DLD1 (cell line): Measurements from ENCODE around the gene POGLUT2.

Source experiments
- in situ Hi-C: cut with HindIII; loops from 2 replicates; pipeline ENCODE4 v1.10.0; 2017; ENCODE audit warnings: low sequenced_read_pairs

The POGLUT2 gene

DNA sequence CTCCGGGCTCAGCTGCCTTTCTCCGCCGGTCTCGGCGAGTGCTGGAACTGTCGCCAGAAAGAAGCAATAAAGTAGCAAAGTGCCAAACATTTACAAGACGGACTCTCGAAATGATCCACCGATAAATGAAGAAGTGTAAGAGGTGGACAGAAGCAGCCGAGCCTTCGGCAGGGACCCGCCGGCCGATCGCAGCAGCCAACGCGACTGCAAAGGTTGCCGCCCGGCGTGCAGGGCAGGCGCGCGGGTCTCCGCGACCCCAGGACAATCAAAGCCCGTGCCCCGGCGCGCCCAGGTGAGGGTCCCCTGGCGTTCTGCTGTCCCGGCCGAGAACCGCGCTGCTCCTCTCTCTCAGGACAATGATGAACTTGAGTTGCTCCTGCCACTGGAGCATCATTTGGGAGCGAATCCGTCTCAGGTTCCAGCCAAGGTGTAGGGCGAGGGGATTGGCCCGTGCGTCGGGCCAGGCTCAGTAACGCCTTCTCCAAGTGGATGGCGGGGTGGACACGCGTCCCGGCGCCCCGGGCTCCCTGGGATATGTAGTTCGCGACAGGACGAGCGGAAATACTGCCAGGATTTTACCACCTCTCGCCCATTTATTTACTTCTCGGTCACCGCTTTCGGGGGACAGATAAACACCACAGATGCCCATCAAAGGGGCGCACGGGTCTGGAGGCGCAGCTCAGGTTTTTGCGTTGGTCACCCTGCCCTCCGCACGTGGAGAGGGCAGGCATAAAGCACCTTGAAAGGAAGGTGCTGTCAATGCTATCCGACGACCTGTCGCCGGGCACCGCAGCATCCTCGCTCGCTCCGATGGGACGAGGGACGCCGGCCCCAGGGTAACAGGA, at the start of gene POGLUT2, which contains the start of gene BIVM:
Gene POGLUT2 (minus strand): TSS at position 396 of the 845 bp plus-strand sequence. CDS start 306 bp downstream, at position 90.
Gene BIVM (plus strand): TSS at position 539 of the 845 bp plus-strand sequence. CDS start 8,149 bp downstream, outside the sequence.
- in situ Hi-C loops: no loop called here

- in situ Hi-C loops: no loop called here
These were observed 48.8 kb upstream of the POGLUT2 start for GRCh38 chr13:102847272-102848234.

- in situ Hi-C loops: no loop called here
These were observed 47.7 kb upstream of the POGLUT2 start for GRCh38 chr13:102846261-102847015.

DNA sequence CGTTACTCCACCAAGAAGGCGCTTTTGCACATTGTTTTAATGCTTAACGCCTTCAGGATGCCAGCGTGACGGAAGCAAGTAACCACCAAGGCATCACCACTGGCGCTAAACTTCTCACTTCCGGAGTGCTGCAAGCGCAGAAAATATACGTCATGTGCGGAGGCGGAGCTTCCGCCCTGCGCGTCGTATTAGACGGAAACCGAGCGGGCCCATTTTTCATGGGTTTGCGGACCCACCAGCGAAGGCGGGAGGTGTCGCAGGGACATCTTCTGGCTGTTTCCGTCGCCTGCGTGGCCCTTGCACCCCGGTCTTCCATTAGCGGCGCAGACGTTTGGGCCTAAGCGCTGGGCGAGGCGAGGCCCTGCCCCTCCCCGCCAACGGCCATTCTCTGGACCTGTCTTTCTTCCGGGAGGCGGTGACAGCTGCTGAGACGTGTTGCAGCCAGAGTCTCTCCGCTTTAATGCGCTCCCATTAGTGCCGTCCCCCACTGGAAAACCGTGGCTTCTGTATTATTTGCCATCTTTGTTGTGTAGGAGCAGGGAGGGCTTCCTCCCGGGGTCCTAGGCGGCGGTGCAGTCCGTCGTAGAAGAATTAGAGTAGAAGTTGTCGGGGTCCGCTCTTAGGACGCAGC, 47.0 kb upstream of the POGLUT2 start, which contains the start of gene ERCC5:
Gene ERCC5 (plus strand): TSS at position 403 of the 631 bp plus-strand sequence. CDS start 235 bp downstream, outside the sequence.
- in situ Hi-C loops: no loop called here

DNA sequence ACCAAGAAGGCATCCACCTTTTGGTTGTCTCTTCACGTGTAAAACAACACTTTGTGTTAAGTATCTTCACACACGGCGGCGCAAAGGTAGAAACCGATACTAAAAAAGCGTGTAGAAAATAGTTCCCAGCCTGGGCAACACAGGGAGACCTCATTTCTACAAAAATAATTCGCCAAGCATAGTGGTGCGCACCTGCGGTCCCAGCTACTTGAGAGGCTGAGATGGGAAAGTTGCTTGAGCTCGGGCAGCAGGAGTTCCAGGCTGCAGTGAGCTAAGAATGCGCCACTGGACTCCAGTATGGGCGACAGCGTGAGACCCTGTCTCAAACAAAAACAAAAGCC, 46.5 kb upstream of the POGLUT2 start:
- in situ Hi-C loops: no loop called here

DNA sequence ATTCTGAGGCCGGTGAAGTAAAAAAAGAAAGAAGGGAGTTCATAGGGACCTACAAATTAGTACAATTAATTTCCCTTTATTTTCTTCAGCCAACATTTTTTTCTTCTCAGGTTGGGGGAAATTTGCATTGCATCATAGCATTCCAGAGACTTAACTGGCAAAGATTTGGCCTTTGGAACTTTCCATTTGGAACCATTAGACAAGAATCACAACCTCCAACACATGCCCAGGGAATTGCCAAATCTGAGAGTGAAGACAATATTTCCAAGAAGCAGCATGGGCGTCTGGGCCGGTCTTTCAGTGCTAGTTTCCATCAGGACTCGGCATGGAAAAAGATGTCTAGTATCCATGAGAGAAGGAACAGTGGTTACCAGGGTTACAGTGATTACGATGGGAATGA, 40.7 kb upstream of the POGLUT2 start:
- in situ Hi-C loops: no loop called here

GRCh38 chr13:102838982-102839381, 40.2 kb upstream of the POGLUT2 start:
- in situ Hi-C loops: no loop called here

DNA sequence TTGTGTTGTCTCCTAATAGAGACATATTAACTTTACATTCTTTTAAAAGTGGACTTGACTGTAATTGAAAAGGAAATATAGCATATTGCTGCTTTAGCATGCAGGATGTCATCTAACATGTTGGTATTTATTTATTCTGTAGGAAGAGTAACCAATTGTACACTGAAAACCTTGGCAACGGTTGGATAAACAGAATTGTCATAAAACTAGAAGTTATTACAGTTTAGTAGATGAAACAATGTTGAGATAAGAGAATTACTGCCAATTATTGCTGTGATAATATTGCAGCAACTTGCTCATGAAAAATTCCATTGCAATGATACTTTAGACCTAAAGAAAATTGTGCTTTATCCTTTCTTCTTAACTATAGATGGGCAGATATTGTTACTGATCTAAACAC, 39.5 kb upstream of the POGLUT2 start:
- in situ Hi-C loops: no loop called here

- in situ Hi-C loops: no loop called here
These were observed 37.7 kb upstream of the POGLUT2 start for GRCh38 chr13:102836471-102836870.

DNA sequence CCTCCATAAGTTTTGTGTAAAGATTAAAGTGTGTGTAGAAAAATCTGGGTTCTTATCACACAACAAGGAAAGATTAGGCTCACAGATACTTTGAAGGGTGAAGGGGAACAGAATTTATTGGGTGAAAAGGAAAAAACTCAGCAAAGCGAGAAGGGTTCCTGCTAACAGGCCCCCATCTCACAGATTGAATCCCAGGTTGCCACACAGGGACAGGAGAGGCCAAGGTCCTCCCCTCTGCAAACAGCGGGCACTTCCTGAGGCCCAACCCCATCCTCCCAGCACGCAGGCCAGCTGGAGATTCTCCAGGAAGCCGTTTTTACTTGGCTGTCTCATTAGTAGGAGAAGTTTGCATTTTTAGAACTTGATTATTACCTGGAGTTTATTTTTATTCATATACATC, 31.9 kb upstream of the POGLUT2 start:
- in situ Hi-C loops: no loop called here

- in situ Hi-C loops: no loop called here
These were observed 27.3 kb upstream of the POGLUT2 start for GRCh38 chr13:102825921-102826706.

- in situ Hi-C loops: no loop called here
These were observed 26.6 kb upstream of the POGLUT2 start for GRCh38 chr13:102825400-102825799.

- in situ Hi-C loops: no loop called here
These were observed 19.1 kb upstream of the POGLUT2 start for GRCh38 chr13:102817907-102818306.

GRCh38 chr13:102817241-102817640, 18.5 kb upstream of the POGLUT2 start:
- in situ Hi-C loops: no loop called here

DNA sequence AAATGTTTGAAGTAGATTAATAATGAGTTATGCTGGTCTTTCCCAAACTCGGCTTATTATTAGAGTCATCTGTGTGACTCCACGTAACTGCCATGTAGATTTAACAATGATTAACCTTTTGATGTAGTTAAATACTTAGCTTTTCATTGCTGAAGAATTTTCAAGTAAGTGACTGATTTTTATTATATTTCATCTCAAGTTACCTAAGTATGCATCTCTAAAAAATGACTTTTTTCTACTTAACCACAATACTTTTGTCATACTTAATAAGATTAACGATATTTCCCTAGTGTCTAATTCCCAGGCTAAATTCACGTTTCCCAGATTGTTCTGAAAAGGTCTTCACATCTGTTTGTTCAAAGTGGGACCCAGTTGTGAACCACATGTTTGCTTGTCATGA, 17.9 kb upstream of the POGLUT2 start:
- in situ Hi-C loops: no loop called here

GRCh38 chr13:102815788-102816187, 17.0 kb upstream of the POGLUT2 start:
- in situ Hi-C loops: no loop called here

- in situ Hi-C loops: no loop called here
These were observed 16.0 kb upstream of the POGLUT2 start for GRCh38 chr13:102814793-102815192.

DNA sequence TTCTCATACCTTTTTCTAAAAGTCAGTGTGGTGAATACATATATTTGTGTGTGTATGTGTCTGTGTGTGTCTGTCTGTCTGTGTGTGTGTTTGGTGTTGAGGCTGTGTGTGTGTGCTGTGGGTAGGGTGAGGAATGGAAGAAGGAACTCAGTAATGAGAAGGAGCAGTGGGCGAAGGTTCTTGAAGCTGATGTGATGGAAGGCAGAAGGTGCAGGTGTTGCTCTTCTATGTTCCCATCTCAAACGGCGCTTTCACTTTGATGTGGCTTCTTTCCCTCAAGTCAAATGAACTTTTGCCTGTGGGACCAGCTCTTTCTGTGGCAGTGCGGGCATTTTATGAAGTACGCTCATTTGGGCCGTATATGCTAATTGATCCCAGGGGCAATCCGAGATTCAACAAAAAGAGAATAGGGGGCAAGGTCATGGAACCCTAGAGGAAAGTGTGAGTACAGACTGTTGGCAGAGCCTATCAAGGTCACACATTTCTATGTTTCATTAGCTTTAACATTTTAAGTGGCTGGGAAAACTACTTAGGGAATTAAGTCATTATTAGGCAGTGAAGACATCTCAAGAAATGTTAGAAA, 15.3 kb upstream of the POGLUT2 start:
- in situ Hi-C loops: no loop called here

DNA sequence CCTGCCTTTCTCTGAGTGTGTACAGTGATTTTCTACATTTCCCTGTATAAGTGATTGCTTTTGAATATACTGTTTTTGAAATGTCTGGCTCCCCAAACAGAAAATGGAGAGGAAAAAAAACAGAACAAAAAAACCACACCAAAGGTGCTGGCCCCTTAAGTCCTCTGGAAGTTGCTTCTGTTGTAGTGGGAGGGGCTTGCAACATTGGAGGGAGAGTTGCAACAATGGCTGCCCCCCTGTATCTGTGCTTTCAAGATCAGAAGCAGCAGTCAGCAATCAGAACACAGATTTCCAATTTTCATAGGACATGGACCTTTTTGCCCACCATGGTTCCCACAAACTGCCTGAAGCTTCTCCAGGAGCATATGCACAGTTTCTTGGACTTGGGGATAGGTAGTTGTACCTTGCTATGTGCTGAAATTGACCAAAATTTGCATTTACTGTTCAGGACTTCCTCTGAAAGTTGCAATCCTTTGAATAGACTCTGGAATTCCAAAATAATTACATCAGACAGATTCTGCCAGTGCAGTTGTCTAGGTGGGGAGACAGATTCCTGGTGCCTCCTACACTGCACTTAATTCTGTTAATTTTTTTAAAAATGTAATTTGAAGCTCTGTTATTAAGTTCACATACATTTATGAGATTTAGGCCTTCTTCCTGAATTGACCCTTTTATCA, 14.0 kb upstream of the POGLUT2 start:
- in situ Hi-C loops: no loop called here
